Ascending aorta (tissue), 2 donors: ENCODE results near the gene ZC2HC1B. TPM values are rescaled to one million over a fixed set of nuclear protein-coding genes. Genes with fewer than 3 reads are reported as not detected.
"Not testable (repeated sequence)": the region's sequence is repeated elsewhere in the genome, so short reads cannot be mapped to it uniquely, and the experiment has no call there.

Experiments used
- DNase-seq, 2 donors: peaks; one replicate each; pipeline ENCODE4 v3.0.0-alpha.2; 2019; ENCODE audit warnings: low spot score in 2 of 2
- H3K27ac ChIP-seq, 2 donors: fragments of 200-600 bp; sonication (generic); one replicate each; pipeline ENCODE4 v1.5.1; 2016 to 2017; ENCODE audit warnings: mild to moderate bottlenecking in 1 of 2
- H3K27me3 ChIP-seq: fragments of 200-600 bp; sonication (generic); one replicate; pipeline ENCODE4 v1.5.1; 2017
- H3K36me3 ChIP-seq, 2 donors: fragments of 200-600 bp; sonication (generic); one replicate each; pipeline ENCODE4 v1.5.1; 2016
- H3K4me1 ChIP-seq, 2 donors: fragments of 200-600 bp; sonication (generic); one replicate each; pipeline ENCODE4 v1.5.1; 2016 to 2017; ENCODE audit warnings: mild to moderate bottlenecking in 1 of 2
- H3K4me3 ChIP-seq, 2 donors: fragments of 200-600 bp; sonication (generic); one replicate each; pipeline ENCODE4 v1.5.1; 2016 to 2017; ENCODE audit warnings: mild to moderate bottlenecking in 1 of 2
- H3K9me3 ChIP-seq, 2 donors: fragments of 200-600 bp; sonication (generic); one replicate each; pipeline ENCODE4 v1.5.1; 2016
- intact Hi-C: fragments of 100-400 bp; cut with DNase I; formaldehyde crosslinking; loops from one replicate; pipeline ENCODE4 v1.15.1; 2023
- total RNA-seq: library from RNA; depleted of rRNA; stranded (reverse); fragments of >200 nt; gene quantifications from one replicate; pipeline ENCODE4 v1.1.0, GENCODE V29; 2016
- TF ChIP-seq, protein P1 (sequence below), 3 experiments: fragments of 200-600 bp in 2 of 3; fragments of 450-650 bp in 1 of 3; sonication (generic) in 2 of 3; IDR thresholded peaks; one replicate each; pipeline ENCODE4 v1.5.1; 2016 to 2019; ENCODE audit warnings: antibody characterized with exemption in 3 of 3, mild to moderate bottlenecking in 1 of 3, moderate library complexity in 1 of 3

Gene ZC2HC1B
- total RNA-seq, 1 donor from 2014 or later = not detected

DNA sequence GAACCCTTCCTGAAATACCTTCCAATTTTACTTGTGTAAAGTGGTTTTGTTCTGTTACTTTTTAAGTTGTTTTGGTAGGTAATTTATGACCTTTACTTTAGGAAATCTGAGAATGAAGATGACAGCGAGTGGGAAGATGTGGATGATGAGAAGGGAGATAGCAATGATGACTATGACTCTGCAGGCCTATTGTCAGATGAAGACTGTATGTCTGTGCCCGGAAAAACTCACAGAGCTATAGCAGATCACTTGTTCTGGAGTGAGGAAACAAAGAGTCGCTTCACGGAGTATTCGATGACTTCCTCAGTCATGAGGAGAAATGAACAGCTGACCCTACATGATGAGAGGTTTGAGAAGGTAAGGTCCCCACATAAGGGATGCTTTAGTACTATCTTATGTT is 6.6 kb upstream of the ZC2HC1B start:
- H3K4me3 ChIP-seq = no peak overlapping the region
- no peak overlapping the region for H3K27ac ChIP-seq
- no peaks in the 10 kb centered on the region for H3K27me3 ChIP-seq
- no peak for DNase-seq
- H3K9me3 ChIP-seq = peaks cover 0 to 5% of the 10 kb centered on the region in 2 donors
- intact Hi-C loops = no loop called here
- peaks cover 79 to 95% of the 10 kb centered on the region in 2 donors for H3K36me3 ChIP-seq
- TF ChIP-seq, protein P1, sequence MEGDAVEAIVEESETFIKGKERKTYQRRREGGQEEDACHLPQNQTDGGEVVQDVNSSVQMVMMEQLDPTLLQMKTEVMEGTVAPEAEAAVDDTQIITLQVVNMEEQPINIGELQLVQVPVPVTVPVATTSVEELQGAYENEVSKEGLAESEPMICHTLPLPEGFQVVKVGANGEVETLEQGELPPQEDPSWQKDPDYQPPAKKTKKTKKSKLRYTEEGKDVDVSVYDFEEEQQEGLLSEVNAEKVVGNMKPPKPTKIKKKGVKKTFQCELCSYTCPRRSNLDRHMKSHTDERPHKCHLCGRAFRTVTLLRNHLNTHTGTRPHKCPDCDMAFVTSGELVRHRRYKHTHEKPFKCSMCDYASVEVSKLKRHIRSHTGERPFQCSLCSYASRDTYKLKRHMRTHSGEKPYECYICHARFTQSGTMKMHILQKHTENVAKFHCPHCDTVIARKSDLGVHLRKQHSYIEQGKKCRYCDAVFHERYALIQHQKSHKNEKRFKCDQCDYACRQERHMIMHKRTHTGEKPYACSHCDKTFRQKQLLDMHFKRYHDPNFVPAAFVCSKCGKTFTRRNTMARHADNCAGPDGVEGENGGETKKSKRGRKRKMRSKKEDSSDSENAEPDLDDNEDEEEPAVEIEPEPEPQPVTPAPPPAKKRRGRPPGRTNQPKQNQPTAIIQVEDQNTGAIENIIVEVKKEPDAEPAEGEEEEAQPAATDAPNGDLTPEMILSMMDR (IDR thresholded peaks at IDR 0.05) = no peak
- H3K4me1 ChIP-seq = no peaks in the 10 kb centered on the region

DNA sequence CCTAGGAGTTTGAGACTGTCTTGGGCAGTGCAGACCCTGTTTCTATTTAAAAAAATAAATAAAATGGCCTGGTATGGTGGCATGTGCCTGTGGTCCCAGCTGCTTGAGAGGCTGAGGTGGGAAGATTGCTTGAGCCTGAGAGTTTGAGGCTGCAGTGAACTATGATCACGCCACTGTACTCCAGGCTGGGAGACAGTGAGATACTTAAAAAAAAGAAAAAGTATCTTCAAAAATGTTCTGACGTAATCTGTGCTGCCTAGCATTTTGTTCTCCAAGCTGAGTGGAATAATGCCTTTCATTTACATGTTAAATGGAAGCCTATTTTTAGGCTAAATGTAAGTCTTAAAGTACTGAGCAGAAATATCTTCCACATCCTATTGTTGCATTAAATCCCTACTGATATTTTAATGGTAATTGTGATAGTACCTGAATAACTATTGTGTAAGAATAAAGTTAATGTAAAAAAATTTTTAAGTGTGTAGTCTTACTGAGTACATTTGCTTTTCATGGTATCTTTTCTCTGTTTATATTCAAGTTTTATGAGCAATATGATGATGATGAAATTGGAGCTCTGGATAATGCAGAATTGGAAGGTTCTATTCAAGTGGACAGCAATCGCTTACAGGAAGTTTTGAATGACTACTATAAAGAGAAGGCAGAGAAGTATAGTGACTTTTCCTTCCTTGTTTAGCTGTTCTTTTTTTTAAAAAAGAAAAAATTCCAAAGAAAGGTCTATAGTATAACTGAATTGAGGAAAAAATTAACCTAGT is 4.2 kb upstream of the ZC2HC1B start:
- H3K27me3 ChIP-seq = no peaks in the 10 kb centered on the region
- peaks cover 82 to 90% of the 10 kb centered on the region in 2 donors for H3K36me3 ChIP-seq
- no peaks in the 10 kb centered on the region for H3K4me1 ChIP-seq
- DNase-seq = no peak
- no peak overlapping the region for H3K27ac ChIP-seq
- H3K9me3 ChIP-seq = no peaks in the 10 kb centered on the region
- intact Hi-C loops = no loop called here
- TF ChIP-seq, protein P1 (IDR thresholded peaks at IDR 0.05) = no peak
- no peak overlapping the region for H3K4me3 ChIP-seq

DNA sequence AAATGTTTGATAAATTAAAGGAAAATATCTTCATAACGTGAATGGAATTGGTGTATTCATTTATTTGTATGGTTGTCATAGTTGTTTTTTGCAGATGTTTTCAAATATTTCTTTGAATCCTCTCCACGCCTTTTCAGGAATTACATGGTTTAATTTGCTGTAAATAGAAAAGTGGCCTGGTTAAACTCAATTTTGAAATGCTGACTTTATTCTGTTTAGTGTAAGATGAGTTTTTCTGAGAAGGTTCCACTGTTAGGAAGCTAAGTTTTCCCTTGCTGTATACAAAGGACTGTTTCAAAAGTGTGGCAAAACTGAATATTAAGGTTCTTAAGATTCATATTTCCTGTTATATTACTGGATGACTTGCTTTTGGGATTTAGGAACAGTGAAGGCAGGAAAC is 503 bp upstream of the ZC2HC1B start:
- peaks cover 48 to 59% of the 10 kb centered on the region in 2 donors for H3K36me3 ChIP-seq
- no peak for DNase-seq
- H3K4me1 ChIP-seq = no peaks in the 10 kb centered on the region
- no peak overlapping the region for H3K4me3 ChIP-seq
- no peaks in the 10 kb centered on the region for H3K9me3 ChIP-seq
- H3K27me3 ChIP-seq = no peaks in the 10 kb centered on the region
- H3K27ac ChIP-seq = no peak overlapping the region
- TF ChIP-seq, protein P1 (IDR thresholded peaks at IDR 0.05) = no peak
- intact Hi-C loops = no loop called here

DNA sequence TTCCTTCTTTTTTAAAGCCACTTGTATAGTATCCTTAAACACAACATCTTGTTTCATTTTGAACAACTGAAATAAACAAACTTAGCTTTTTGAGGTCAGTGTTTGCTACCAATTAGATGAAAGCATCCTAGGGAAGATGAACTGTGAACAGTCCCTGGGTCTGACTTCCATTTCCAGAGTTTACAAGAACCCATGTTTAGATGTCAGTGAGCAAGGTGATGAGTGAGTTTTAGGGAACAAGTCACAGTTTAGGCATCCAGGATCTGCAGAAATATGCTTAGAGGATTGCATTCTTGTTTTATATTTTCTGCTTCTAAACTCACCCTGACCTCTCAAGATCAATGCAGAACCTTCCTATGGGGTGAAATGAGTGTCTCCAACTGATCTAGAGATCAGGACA is 3.0 kb downstream of the ZC2HC1B start:
- TF ChIP-seq, protein P1 (IDR thresholded peaks at IDR 0.05) = no peak

DNA sequence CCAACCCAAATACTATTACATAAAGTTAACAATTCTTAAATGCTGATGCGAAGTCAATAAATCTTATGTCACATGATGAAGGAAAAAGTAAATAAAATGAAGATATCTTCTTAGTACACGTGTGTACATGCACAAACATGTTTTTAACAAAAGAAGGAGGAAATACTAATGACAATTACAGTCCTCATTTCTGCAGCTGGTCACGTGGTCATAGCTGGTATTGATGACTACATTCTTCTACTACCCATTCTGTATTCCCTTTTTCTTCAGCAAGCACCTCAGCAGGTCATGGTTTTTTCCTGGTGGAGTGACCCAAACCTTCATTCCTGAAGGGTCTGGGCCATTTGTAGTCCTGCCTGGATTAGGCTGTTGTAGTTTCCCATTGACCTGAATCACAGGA is 4.5 kb downstream of the ZC2HC1B start:
- H3K4me3 ChIP-seq, H3K27me3 ChIP-seq, DNase-seq, H3K9me3 ChIP-seq, H3K36me3 ChIP-seq, H3K4me1 ChIP-seq, H3K27ac ChIP-seq, intact Hi-C loops: not testable (repeated sequence)

More for the DNA sequence above, 3.0 kb downstream of the ZC2HC1B start:
- peaks cover 16 to 24% of the 10 kb centered on the region in 2 donors for H3K36me3 ChIP-seq
- intact Hi-C loops = no loop called here
- no peaks in the 10 kb centered on the region for H3K27me3 ChIP-seq
- H3K9me3 ChIP-seq = no peaks in the 10 kb centered on the region
- H3K4me1 ChIP-seq = no peaks in the 10 kb centered on the region
- H3K27ac ChIP-seq = no peak overlapping the region
- no peak for DNase-seq
- H3K4me3 ChIP-seq = no peak overlapping the region

DNA sequence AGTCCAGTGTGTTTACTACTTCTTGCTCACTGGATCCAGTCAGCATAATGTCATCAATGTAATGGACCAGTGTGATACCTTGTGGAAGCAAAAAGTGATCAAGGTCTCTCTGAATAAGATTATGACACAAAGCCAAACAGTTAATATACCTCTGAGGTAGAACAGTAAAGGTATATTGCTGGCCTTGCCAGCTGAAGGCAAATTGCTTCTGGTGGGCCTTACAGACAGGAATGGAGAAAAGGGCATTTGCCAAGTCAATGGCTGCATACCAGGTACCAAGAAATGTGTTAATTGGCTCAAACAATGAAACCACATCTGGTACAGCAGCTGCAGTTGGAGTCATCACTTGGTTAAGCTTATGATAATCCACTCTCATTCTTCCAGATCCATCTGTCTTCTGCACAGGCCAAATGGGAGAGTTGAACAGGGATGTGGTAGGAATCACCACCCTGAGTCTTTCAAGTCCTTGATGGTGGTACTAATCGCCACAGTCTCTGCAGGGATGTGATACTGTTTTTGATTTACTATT is 7.0 kb downstream of the ZC2HC1B start:
- H3K4me1 ChIP-seq, H3K4me3 ChIP-seq, H3K36me3 ChIP-seq, H3K9me3 ChIP-seq, H3K27me3 ChIP-seq, DNase-seq, intact Hi-C loops, H3K27ac ChIP-seq: not testable (repeated sequence)
